ACC112 (cell line): ENCODE results near the gene SPEM1.
A peak's percentile ranks its signal among the peaks of the same experiment; 100 is the strongest.
"Not testable (repeated sequence)": the region's sequence is repeated elsewhere in the genome, so short reads cannot be mapped to it uniquely, and the experiment has no call there.

ENCODE experiments used
- H2AFZ ChIP-seq: fragments of 200-600 bp; sonication (generic); one replicate; pipeline ENCODE4 v1.6.0; 2017; ENCODE audit warnings: antibody characterized with exemption, low read length; ENCODE audit not compliant: unreplicated experiment
- H3K27ac ChIP-seq: fragments of 200-600 bp; sonication (generic); 2 replicates; pipeline ENCODE4 v1.5.1; 2014; ENCODE audit warnings: low read depth, mild to moderate bottlenecking, antibody characterized with exemption, low read length, moderate library complexity
- H3K27me3 ChIP-seq: fragments of 200-600 bp; sonication (generic); 2 replicates; pipeline ENCODE4 v1.6.1; 2014; ENCODE audit warnings: mild to moderate bottlenecking, antibody characterized with exemption, low read length, moderate library complexity, mixed read lengths; ENCODE audit not compliant: insufficient read depth
- H3K36me3 ChIP-seq: fragments of 200-600 bp; sonication (generic); 2 replicates; pipeline ENCODE4 v1.6.1; 2016; ENCODE audit warnings: mild to moderate bottlenecking, antibody characterized with exemption, low read length, moderate library complexity, mixed read lengths; ENCODE audit not compliant: insufficient read depth
- H3K4me1 ChIP-seq: fragments of 200-600 bp; sonication (generic); one replicate; pipeline ENCODE4 v1.6.1; 2016; ENCODE audit warnings: low read length, mixed read lengths; ENCODE audit not compliant: insufficient read depth, unreplicated experiment, control insufficient read depth
- H3K4me3 ChIP-seq: fragments of 200-600 bp; sonication (generic); 2 replicates; pipeline ENCODE4 v1.5.1; 2014; ENCODE audit warnings: mild to moderate bottlenecking, low read depth, low read length
- H3K79me2 ChIP-seq: fragments of 200-600 bp; sonication (generic); one replicate; pipeline ENCODE4 v1.6.0; 2016; ENCODE audit warnings: low read length; ENCODE audit not compliant: control insufficient read depth, unreplicated experiment, insufficient read depth

The SPEM1 gene

GRCh38 chr17:7464081-7464480 lies 44.0 kb downstream of the SPEM1 start:
- Histone ChIP-seq H3K4me3 (no peak overlapping the region), H2AFZ (no peak overlapping the region), H3K4me1 (peaks cover 12% of the 10 kb centered on the region), H3K27me3 (no peaks in the 10 kb centered on the region), H3K36me3 (no peaks in the 10 kb centered on the region; the same call in 1 of the 2 replicates), H3K27ac (no peak overlapping the region), H3K79me2 (peaks cover 11% of the 10 kb centered on the region)

- Histone ChIP-seq H3K4me1 (peaks cover 12% of the 10 kb centered on the region), H3K27me3 (no peaks in the 10 kb centered on the region), H3K27ac (no peak overlapping the region), H3K4me3 (no peak overlapping the region), H3K36me3 (no peaks in the 10 kb centered on the region; the same call in 1 of the 2 replicates), H3K79me2 (peaks cover 11% of the 10 kb centered on the region), H2AFZ (no peak overlapping the region)
Measured at GRCh38 chr17:7465597-7466275, 45.6 kb downstream of the SPEM1 start.

GRCh38 chr17:7466318-7466638 lies 46.2 kb downstream of the SPEM1 start:
- Histone ChIP-seq H3K27ac (no peak overlapping the region), H3K4me3 (no peak overlapping the region)

GRCh38 chr17:7466639-7467341 lies 46.7 kb downstream of the SPEM1 start:
- Histone ChIP-seq H3K36me3 (no peaks in the 10 kb centered on the region; the same call in 1 of the 2 replicates), H3K27me3 (no peaks in the 10 kb centered on the region), H2AFZ (no peak overlapping the region), H3K4me3 (no peak overlapping the region), H3K27ac (peak overlapping the region; percentile 3; the same call in 1 of the 2 replicates), H3K79me2 (peaks cover 16% of the 10 kb centered on the region), H3K4me1 (peaks cover 12% of the 10 kb centered on the region)

More at GRCh38 chr17:7466318-7466638, 46.2 kb downstream of the SPEM1 start:
- no peaks in the 10 kb centered on the region for H3K27me3 ChIP-seq
- no peaks in the 10 kb centered on the region; the same call in 1 of the 2 replicates for H3K36me3 ChIP-seq
- H2AFZ ChIP-seq = no peak overlapping the region
- H3K4me1 ChIP-seq = peaks cover 12% of the 10 kb centered on the region
- peaks cover 11% of the 10 kb centered on the region for H3K79me2 ChIP-seq

- Histone ChIP-seq H2AFZ (no peak overlapping the region), H3K4me1 (peaks cover 12% of the 10 kb centered on the region), H3K4me3 (no peak overlapping the region), H3K79me2 (peaks cover 18% of the 10 kb centered on the region), H3K27ac (0 out of 2 replicates have a peak overlapping the region, but pooled peaks have one; percentile 3), H3K36me3 (no peaks in the 10 kb centered on the region; the same call in 1 of the 2 replicates), H3K27me3 (no peaks in the 10 kb centered on the region)
Measured at GRCh38 chr17:7467498-7467897, 47.4 kb downstream of the SPEM1 start.

- Histone ChIP-seq H3K36me3 (no peaks in the 10 kb centered on the region; the same call in 1 of the 2 replicates), H3K27ac (no peak overlapping the region), H3K27me3 (no peaks in the 10 kb centered on the region), H3K4me3 (no peak overlapping the region), H3K4me1 (peaks cover 12% of the 10 kb centered on the region), H2AFZ (no peak overlapping the region), H3K79me2 (peaks cover 18% of the 10 kb centered on the region)
Measured at GRCh38 chr17:7468290-7468689, 48.2 kb downstream of the SPEM1 start.

- no peak overlapping the region for H2AFZ ChIP-seq
- H3K4me3 ChIP-seq = no peak overlapping the region
- H3K79me2 ChIP-seq = peaks cover 23% of the 10 kb centered on the region
- H3K36me3 ChIP-seq = no peaks in the 10 kb centered on the region; the same call in 1 of the 2 replicates
- H3K27me3 ChIP-seq = no peaks in the 10 kb centered on the region
- H3K4me1 ChIP-seq = peaks cover 12% of the 10 kb centered on the region
- no peak overlapping the region for H3K27ac ChIP-seq
Measured at GRCh38 chr17:7468804-7469389, 48.8 kb downstream of the SPEM1 start.

- peaks cover 31% of the 10 kb centered on the region for H3K79me2 ChIP-seq
- H3K27ac ChIP-seq = not testable (repeated sequence)
- peaks cover 12% of the 10 kb centered on the region for H3K4me1 ChIP-seq
Measured at GRCh38 chr17:7469843-7470242, 49.7 kb downstream of the SPEM1 start.

GRCh38 chr17:7470457-7470973 lies 50.4 kb downstream of the SPEM1 start:
- peaks cover 38% of the 10 kb centered on the region for H3K79me2 ChIP-seq
- H3K27ac ChIP-seq, H3K27me3 ChIP-seq, H3K36me3 ChIP-seq, H3K4me3 ChIP-seq, H2AFZ ChIP-seq: not testable (repeated sequence)
- peaks cover 12% of the 10 kb centered on the region for H3K4me1 ChIP-seq

More at GRCh38 chr17:7469843-7470242, 49.7 kb downstream of the SPEM1 start:
- not testable (repeated sequence) for H2AFZ ChIP-seq, H3K4me3 ChIP-seq, H3K36me3 ChIP-seq, H3K27me3 ChIP-seq
